Glutamatergic neuron (in vitro differentiated cells): ENCODE data around the gene APOOL. TPM values are rescaled to one million over a fixed set of nuclear protein-coding genes. Genes with fewer than 3 reads are reported as not detected.

ENCODE experiments used
- DNase-seq: peaks from one replicate; pipeline ENCODE4 v3.0.0; 2022
- H3K27ac Mint-ChIP-seq: one replicate; pipeline ENCODE4 v1.8.0; 2020; ENCODE audit warnings: mild to moderate bottlenecking, mixed read lengths, inconsistent platforms; ENCODE audit not compliant: unreplicated experiment
- H3K27me3 Mint-ChIP-seq: one replicate; pipeline ENCODE4 v1.8.0; 2020; ENCODE audit warnings: mild to moderate bottlenecking, moderate library complexity, mixed read lengths, inconsistent platforms; ENCODE audit not compliant: unreplicated experiment
- H3K36me3 Mint-ChIP-seq: one replicate; pipeline ENCODE4 v1.8.0; 2020; ENCODE audit warnings: mild to moderate bottlenecking, mixed read lengths, inconsistent platforms; ENCODE audit not compliant: unreplicated experiment
- H3K4me1 Mint-ChIP-seq: one replicate; pipeline ENCODE4 v1.8.0; 2020; ENCODE audit warnings: mild to moderate bottlenecking, low read depth, mixed read lengths, inconsistent platforms; ENCODE audit not compliant: unreplicated experiment
- H3K4me3 Mint-ChIP-seq: one replicate; pipeline ENCODE4 v1.8.0; 2020; ENCODE audit warnings: mild to moderate bottlenecking, mixed read lengths, inconsistent platforms; ENCODE audit not compliant: unreplicated experiment
- H3K9me3 Mint-ChIP-seq: one replicate; pipeline ENCODE4 v1.8.0; 2020; ENCODE audit warnings: mild to moderate bottlenecking, moderate library complexity, mixed read lengths, inconsistent platforms; ENCODE audit not compliant: unreplicated experiment
- CTCF ChIP-seq: fragments of 200-600 bp; sonication (generic); IDR thresholded peaks from one replicate; pipeline ENCODE4 v1.5.0; 2021; ENCODE audit not compliant: partially characterized antibody, unreplicated experiment
- total RNA-seq: library from RNA; stranded (reverse); fragmentation: NEBNext Ultra II Directional; extraction: Animal tissue kit (Norgen Biotek cat#: 25700); gene quantifications from one replicate; pipeline ENCODE4 v1.2.1, GENCODE V29; 2021; ENCODE audit not compliant: unreplicated experiment

Gene APOOL
- total RNA-seq, 1 donor from 2014 or later, result 21.6 TPM

- Mint-ChIP-seq H3K4me3 (no peak overlapping the region), H3K4me1 (peaks cover 2% of the 10 kb centered on the region), H3K27me3 (no peaks in the 10 kb centered on the region), H3K9me3 (peaks cover 3% of the 10 kb centered on the region), H3K36me3 (peaks cover 13% of the 10 kb centered on the region), H3K27ac (no peak overlapping the region)
- no peak for DNase-seq
- no peak for TF ChIP-seq CTCF
Measured at GRCh38 chrX:85020216-85020615, 16.5 kb downstream of the APOOL start.

GRCh38 chrX:85024044-85024443 lies 20.4 kb downstream of the APOOL start:
- H3K27me3 Mint-ChIP-seq, result no peaks in the 10 kb centered on the region
- H3K4me1 Mint-ChIP-seq, result peaks cover 2% of the 10 kb centered on the region
- H3K27ac Mint-ChIP-seq, result no peak overlapping the region
- no peak for TF ChIP-seq CTCF
- no peak for DNase-seq
- no peak overlapping the region for H3K4me3 Mint-ChIP-seq
- H3K9me3 Mint-ChIP-seq, result peaks cover 2% of the 10 kb centered on the region
- H3K36me3 Mint-ChIP-seq, result peaks cover under 1% of the 10 kb centered on the region

- H3K9me3 Mint-ChIP-seq, result peaks cover 2% of the 10 kb centered on the region
- peak overlapping the region; percentile 75 for H3K27ac Mint-ChIP-seq
- peaks cover 2% of the 10 kb centered on the region for H3K4me1 Mint-ChIP-seq
- H3K36me3 Mint-ChIP-seq, result no peaks in the 10 kb centered on the region
- H3K4me3 Mint-ChIP-seq, result no peak overlapping the region
- no peak for DNase-seq
- TF ChIP-seq CTCF, result no peak
- H3K27me3 Mint-ChIP-seq, result no peaks in the 10 kb centered on the region
Measured at GRCh38 chrX:85024562-85024961, 20.9 kb downstream of the APOOL start.

- Mint-ChIP-seq H3K9me3 (peaks cover 2% of the 10 kb centered on the region), H3K36me3 (no peaks in the 10 kb centered on the region), H3K27ac (no peak overlapping the region), H3K4me3 (no peak overlapping the region), H3K4me1 (peaks cover 2% of the 10 kb centered on the region), H3K27me3 (no peaks in the 10 kb centered on the region)
- DNase-seq, result no peak
- TF ChIP-seq CTCF, result no peak
Measured at GRCh38 chrX:85026170-85026569, 22.5 kb downstream of the APOOL start.

GRCh38 chrX:85029043-85029442 lies 25.4 kb downstream of the APOOL start:
- Mint-ChIP-seq H3K27me3 (no peaks in the 10 kb centered on the region), H3K4me1 (no peaks in the 10 kb centered on the region), H3K4me3 (no peak overlapping the region), H3K9me3 (no peaks in the 10 kb centered on the region), H3K27ac (no peak overlapping the region), H3K36me3 (no peaks in the 10 kb centered on the region)
- no peak for TF ChIP-seq CTCF
- DNase-seq, result no peak
